HCT116 (cell line): ENCODE data around the gene PRKAB2. TPM values are rescaled to one million over a fixed set of nuclear protein-coding genes. Genes with fewer than 3 reads are reported as not detected.

Source experiments
- ATAC-seq: fragments of 200-7000 bp; cut with Tn5 transposase; 2 replicates; pipeline ENCODE4 v1.9.1; 2020; ENCODE audit warnings: mild to moderate bottlenecking, moderate library complexity
- BruUV-seq: library from RNA; stranded (reverse); fragments of 400-500 nt; replicated peaks from 2 replicates; lab custom pipeline; 2021; lab: Mats Ljungman, UMichigan
- CTCF ChIA-PET: fragments of 300-600 bp; sonication (Branson Sonifier 250); formaldehyde crosslinking; loops from one replicate; lab custom pipeline; 2021; ENCODE audit warnings: antibody characterized with exemption; lab: Charles Lee
- POLR2A ChIA-PET: fragments of 300-600, 350-600 bp; sonication (Branson Sonifier 250); formaldehyde crosslinking; loops from one replicate; lab custom pipeline; 2021; ENCODE audit warnings: antibody characterized with exemption; lab: Charles Lee
- RAD21 ChIA-PET, 2 experiments: fragments of 300-600 bp; sonication (Branson Sonifier 250); formaldehyde crosslinking; loops; one replicate each; lab custom pipeline; 2023; ENCODE audit warnings: low total read pairs in 2 of 2; ENCODE audit not compliant: uncharacterized antibody in 2 of 2, unreplicated experiment in 2 of 2, low non-redundant PET in 1 of 2; lab: Charles Lee
- DNase-seq: peaks from one replicate; pipeline ENCODE4 v3.0.0-alpha.2; 2010; ENCODE audit warnings: low read depth, low spot score
- H2AFZ ChIP-seq: fragments of 200-600 bp; shearing (Covaris generic), sonication (generic); 2 replicates; pipeline ENCODE4 v1.6.1; 2017; ENCODE audit warnings: low read depth, mixed run types, mixed read lengths, antibody characterized with exemption, low read length; ENCODE audit not compliant: poor library complexity, severe bottlenecking
- H3K27ac ChIP-seq: 2 replicates; pipeline ENCODE4 v1.5.1; 2012; ENCODE audit warnings: low read depth, low read length
- H3K27me3 ChIP-seq: fragments of 200-600 bp; sonication (generic); 2 replicates; pipeline ENCODE4 v1.6.1; 2016; ENCODE audit warnings: mixed run types, low read length, mixed read lengths; ENCODE audit not compliant: insufficient read depth
- H3K36me3 ChIP-seq, 2 experiments: fragments of 200-500 bp in 1 of 2; fragments of 200-600 bp in 1 of 2; sonication (Bioruptor generic) in 1 of 2; sonication (generic) in 1 of 2; 2 replicates each; pipeline versions ENCODE4 v1.5.1 to v1.6.1; 2014 to 2016; ENCODE audit warnings: low read length in 2 of 2, inconsistent platforms in 1 of 2, mixed read lengths in 1 of 2, mixed run types in 1 of 2; ENCODE audit not compliant: insufficient read depth in 2 of 2, control insufficient read depth in 1 of 2
- H3K4me1 ChIP-seq, 2 experiments: fragments of 200-600 bp in 1 of 2; sonication (generic) in 1 of 2; 2 replicates each; pipeline versions ENCODE4 v1.5.1 to v1.6.1; 2012 to 2017; ENCODE audit warnings: low read length in 2 of 2, inconsistent platforms in 1 of 2, mild to moderate bottlenecking in 1 of 2, mixed read lengths in 1 of 2, mixed run types in 1 of 2, moderate library complexity in 1 of 2; ENCODE audit not compliant: insufficient read depth in 2 of 2, control insufficient read depth in 1 of 2
- H3K4me2 ChIP-seq: fragments of 200-600 bp; sonication (generic); 2 replicates; pipeline ENCODE4 v1.6.1; 2017; ENCODE audit warnings: mixed run types, low read length, mixed read lengths
- H3K4me3 ChIP-seq, 2 experiments: fragments of 200-600 bp in 1 of 2; sonication (generic) in 1 of 2; replicated peaks in 1 of 2; 2 replicates each; pipeline ENCODE4 v1.5.1; 2011 to 2016; ENCODE audit warnings: low read length in 2 of 2, control low read depth in 1 of 2, low read depth in 1 of 2, mild to moderate bottlenecking in 1 of 2, mixed read lengths in 1 of 2, mixed run types in 1 of 2
- H3K79me2 ChIP-seq: fragments of 200-600 bp; sonication (generic); 2 replicates; pipeline ENCODE4 v1.6.1; 2017; ENCODE audit warnings: mild to moderate bottlenecking, mixed run types, low read length, moderate library complexity, mixed read lengths; ENCODE audit not compliant: insufficient read depth
- H3K9ac ChIP-seq: fragments of 200-600 bp; sonication (generic); 2 replicates; pipeline ENCODE4 v1.6.1; 2016; ENCODE audit warnings: low read length, mixed read lengths
- H3K9me2 ChIP-seq: fragments of 200-600 bp; sonication (generic), shearing (Covaris generic); 2 replicates; pipeline ENCODE4 v1.6.1; 2017; ENCODE audit warnings: mixed run types, mild to moderate bottlenecking, moderate library complexity; ENCODE audit not compliant: insufficient read depth
- H3K9me3 ChIP-seq, 2 experiments: fragments of 200-500 bp in 1 of 2; fragments of 200-600 bp in 1 of 2; sonication (Bioruptor generic) in 1 of 2; sonication (generic) in 1 of 2; 2 replicates each; pipeline ENCODE4 v1.6.1; 2014 to 2017; ENCODE audit warnings: low read length in 2 of 2, mixed read lengths in 2 of 2, inconsistent platforms in 1 of 2, low read depth in 1 of 2, mild to moderate bottlenecking in 1 of 2, mixed run types in 1 of 2, moderate library complexity in 1 of 2; ENCODE audit not compliant: control insufficient read depth in 1 of 2, insufficient read depth in 1 of 2
- H4K20me1 ChIP-seq: fragments of 200-600 bp; sonication (generic), shearing (Covaris generic); 2 replicates; pipeline ENCODE4 v1.6.1; 2017; ENCODE audit warnings: mixed run types, mild to moderate bottlenecking, moderate library complexity; ENCODE audit not compliant: insufficient read depth
- CBX3 ChIP-seq: IDR thresholded peaks from 2 replicates; pipeline ENCODE4 v1.6.1; 2012; ENCODE audit warnings: low read depth
- CEBPB ChIP-seq: IDR thresholded peaks from 2 replicates; pipeline ENCODE4 v1.6.1; 2012; ENCODE audit warnings: low read depth
- EGR1 ChIP-seq: IDR thresholded peaks from 2 replicates; pipeline ENCODE4 v1.6.1; 2012; ENCODE audit warnings: low read depth
- ELF1 ChIP-seq: IDR thresholded peaks from 2 replicates; pipeline ENCODE4 v1.6.1; 2012; ENCODE audit warnings: low read depth, borderline replicate concordance
- EZH2 ChIP-seq: fragments of 200-600 bp; sonication (generic); IDR thresholded peaks from 2 replicates; pipeline ENCODE4 v1.6.1; 2017; ENCODE audit warnings: antibody characterized with exemption, mixed run types
- EZH2phosphoT487 ChIP-seq: fragments of 200-600 bp; IDR thresholded peaks from 2 replicates; pipeline ENCODE4 v1.6.1; 2018; ENCODE audit warnings: antibody characterized with exemption, borderline replicate concordance
- FOSL1 ChIP-seq: IDR thresholded peaks from 2 replicates; pipeline ENCODE4 v1.6.1; 2012; ENCODE audit warnings: low read depth
- JUND ChIP-seq: IDR thresholded peaks from 2 replicates; pipeline ENCODE4 v1.6.1; 2012
- POLR2A ChIP-seq: IDR thresholded peaks from 2 replicates; pipeline ENCODE4 v1.7.0; 2011; ENCODE audit warnings: borderline replicate concordance; ENCODE audit not compliant: insufficient read depth, insufficient read length; ENCODE audit errors: extremely low read depth
- POLR2AphosphoS5 ChIP-seq: IDR thresholded peaks from 2 replicates; pipeline ENCODE4 v1.6.1; 2011; ENCODE audit warnings: mild to moderate bottlenecking, low read depth, low read length, moderate library complexity
- RAD21 ChIP-seq: IDR thresholded peaks from 2 replicates; pipeline ENCODE4 v1.6.1; 2012; ENCODE audit warnings: low read depth, mild to moderate bottlenecking
- SIN3A ChIP-seq: IDR thresholded peaks from 2 replicates; pipeline ENCODE4 v1.6.1; 2012; ENCODE audit warnings: low read depth
- SP1 ChIP-seq: IDR thresholded peaks from 2 replicates; pipeline ENCODE4 v1.6.1; 2012; ENCODE audit warnings: low read depth
- YY1 ChIP-seq: IDR thresholded peaks from 2 replicates; pipeline ENCODE4 v1.6.1; 2011; ENCODE audit warnings: low read length, low read depth, moderate library complexity, mild to moderate bottlenecking; ENCODE audit not compliant: insufficient replicate concordance; ENCODE audit errors: extremely low read depth
- ZFX ChIP-seq: fragments of 450-650 bp; IDR thresholded peaks from 2 replicates; pipeline ENCODE4 v1.6.1; 2017
- ZNF274 ChIP-seq: fragments of 200-500 bp; sonication (Bioruptor generic); IDR thresholded peaks from 2 replicates; pipeline ENCODE4 v1.6.1; 2014; ENCODE audit warnings: mild to moderate bottlenecking, low read depth, low read length, inconsistent platforms
- intact Hi-C: fragments of 100-400 bp; cut with micrococcal nuclease; formaldehyde crosslinking; loops from 2 replicates; pipeline ENCODE4 v1.10.0; 2022
- total RNA-seq: library from RNA; stranded (reverse); gene quantifications from one replicate; pipeline ENCODE4 v1.2.1, GENCODE V29; 2021; ENCODE audit not compliant: unreplicated experiment
- TF ChIP-seq, protein P1 (sequence below), 3 experiments: fragments of 200-600 bp in 1 of 3; sonication (generic) in 1 of 3; IDR thresholded peaks in 2 of 3; conservative IDR thresholded peaks in 1 of 3; 2 replicates each; pipeline ENCODE4 v1.5.1; 2012 to 2017; ENCODE audit warnings: low read depth in 2 of 3, low read length in 2 of 3, antibody characterized with exemption in 1 of 3, borderline replicate concordance in 1 of 3, control low read depth in 1 of 3, mild to moderate bottlenecking in 1 of 3, mixed read lengths in 1 of 3, mixed run types in 1 of 3, moderate library complexity in 1 of 3; ENCODE audit not compliant: insufficient read depth in 1 of 3
- TF ChIP-seq, protein P2 (sequence below): IDR thresholded peaks from 2 replicates; pipeline ENCODE4 v1.6.1; 2012
- TF ChIP-seq, protein P3 (sequence below): IDR thresholded peaks from 2 replicates; pipeline ENCODE4 v1.6.1; 2011; ENCODE audit warnings: mild to moderate bottlenecking, low read length, moderate library complexity; ENCODE audit not compliant: insufficient replicate concordance; ENCODE audit errors: extremely low read depth
- TF ChIP-seq, protein P4 (sequence below): IDR thresholded peaks from 2 replicates; pipeline ENCODE4 v1.6.1; 2012

PRKAB2 gene
- total RNA-seq, 1 experiment from 2014 or later = 10.9 TPM

DNA sequence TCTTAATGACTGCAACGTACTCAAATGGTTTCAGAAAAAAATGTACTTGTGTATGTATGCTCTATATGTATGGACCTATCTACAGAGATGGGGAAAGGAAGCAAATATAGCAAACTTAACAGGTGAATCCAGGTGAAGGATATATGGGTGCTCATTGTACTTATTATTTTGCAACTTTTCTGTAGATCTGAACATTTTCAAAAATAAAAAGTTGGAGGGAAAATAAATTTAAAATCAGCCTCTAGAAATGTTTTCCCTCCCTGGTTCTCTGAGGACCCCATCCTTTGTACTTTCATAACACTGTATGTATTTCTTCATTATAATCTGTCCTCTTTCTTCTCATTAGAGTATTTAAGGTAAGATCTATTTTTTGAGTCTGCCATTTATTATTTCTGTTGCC is 34.9 kb upstream of the PRKAB2 start:
- Histone ChIP-seq H3K4me2 (no peak overlapping the region), H3K27ac (no peak overlapping the region), H3K4me3 (no peak overlapping the region), H3K9me2 (no peaks in the 10 kb centered on the region), H3K9ac (no peak overlapping the region), H3K9me3 (no peaks in the 10 kb centered on the region), H3K36me3 (no peaks in the 10 kb centered on the region), H2AFZ (no peak overlapping the region), H3K4me1 (no peaks in the 10 kb centered on the region), H4K20me1 (no peaks in the 10 kb centered on the region), H3K79me2 (no peaks in the 10 kb centered on the region), H3K27me3 (no peaks in the 10 kb centered on the region)
- no TSS peak for BruUV-seq
- RAD21 ChIA-PET = no interaction called here
- ATAC-seq = no peak
- DNase-seq = no peak
- no peak for TF ChIP-seq SIN3A
- TF ChIP-seq ZFX = no peak
- no peak for TF ChIP-seq CBX3
- no peak for TF ChIP-seq ELF1
- TF ChIP-seq POLR2AphosphoS5 = no peak
- TF ChIP-seq POLR2A = no peak
- TF ChIP-seq JUND = no peak
- TF ChIP-seq RAD21 = no peak
- TF ChIP-seq, protein P1, sequence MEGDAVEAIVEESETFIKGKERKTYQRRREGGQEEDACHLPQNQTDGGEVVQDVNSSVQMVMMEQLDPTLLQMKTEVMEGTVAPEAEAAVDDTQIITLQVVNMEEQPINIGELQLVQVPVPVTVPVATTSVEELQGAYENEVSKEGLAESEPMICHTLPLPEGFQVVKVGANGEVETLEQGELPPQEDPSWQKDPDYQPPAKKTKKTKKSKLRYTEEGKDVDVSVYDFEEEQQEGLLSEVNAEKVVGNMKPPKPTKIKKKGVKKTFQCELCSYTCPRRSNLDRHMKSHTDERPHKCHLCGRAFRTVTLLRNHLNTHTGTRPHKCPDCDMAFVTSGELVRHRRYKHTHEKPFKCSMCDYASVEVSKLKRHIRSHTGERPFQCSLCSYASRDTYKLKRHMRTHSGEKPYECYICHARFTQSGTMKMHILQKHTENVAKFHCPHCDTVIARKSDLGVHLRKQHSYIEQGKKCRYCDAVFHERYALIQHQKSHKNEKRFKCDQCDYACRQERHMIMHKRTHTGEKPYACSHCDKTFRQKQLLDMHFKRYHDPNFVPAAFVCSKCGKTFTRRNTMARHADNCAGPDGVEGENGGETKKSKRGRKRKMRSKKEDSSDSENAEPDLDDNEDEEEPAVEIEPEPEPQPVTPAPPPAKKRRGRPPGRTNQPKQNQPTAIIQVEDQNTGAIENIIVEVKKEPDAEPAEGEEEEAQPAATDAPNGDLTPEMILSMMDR (IDR thresholded peaks at IDR 0.05 in 2 of 3, conservative IDR thresholded peaks at IDR 0.05 in 1 of 3; ENCODE audit: borderline replicate concordance in 1 of 3, insufficient read depth in 1 of 3, low read depth in 2 of 3, low read length in 2 of 3) = no peak
- no peak for TF ChIP-seq EZH2
- no peak for TF ChIP-seq EZH2phosphoT487
- no peak for TF ChIP-seq SP1
- TF ChIP-seq, protein P2, sequence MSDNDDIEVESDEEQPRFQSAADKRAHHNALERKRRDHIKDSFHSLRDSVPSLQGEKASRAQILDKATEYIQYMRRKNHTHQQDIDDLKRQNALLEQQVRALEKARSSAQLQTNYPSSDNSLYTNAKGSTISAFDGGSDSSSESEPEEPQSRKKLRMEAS = no peak
- TF ChIP-seq, protein P3, sequence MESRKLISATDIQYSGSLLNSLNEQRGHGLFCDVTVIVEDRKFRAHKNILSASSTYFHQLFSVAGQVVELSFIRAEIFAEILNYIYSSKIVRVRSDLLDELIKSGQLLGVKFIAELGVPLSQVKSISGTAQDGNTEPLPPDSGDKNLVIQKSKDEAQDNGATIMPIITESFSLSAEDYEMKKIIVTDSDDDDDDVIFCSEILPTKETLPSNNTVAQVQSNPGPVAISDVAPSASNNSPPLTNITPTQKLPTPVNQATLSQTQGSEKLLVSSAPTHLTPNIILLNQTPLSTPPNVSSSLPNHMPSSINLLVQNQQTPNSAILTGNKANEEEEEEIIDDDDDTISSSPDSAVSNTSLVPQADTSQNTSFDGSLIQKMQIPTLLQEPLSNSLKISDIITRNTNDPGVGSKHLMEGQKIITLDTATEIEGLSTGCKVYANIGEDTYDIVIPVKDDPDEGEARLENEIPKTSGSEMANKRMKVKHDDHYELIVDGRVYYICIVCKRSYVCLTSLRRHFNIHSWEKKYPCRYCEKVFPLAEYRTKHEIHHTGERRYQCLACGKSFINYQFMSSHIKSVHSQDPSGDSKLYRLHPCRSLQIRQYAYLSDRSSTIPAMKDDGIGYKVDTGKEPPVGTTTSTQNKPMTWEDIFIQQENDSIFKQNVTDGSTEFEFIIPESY = no peak
- TF ChIP-seq YY1 = no peak
- no peak for TF ChIP-seq ZNF274
- TF ChIP-seq CEBPB = no peak
- TF ChIP-seq, protein P4, sequence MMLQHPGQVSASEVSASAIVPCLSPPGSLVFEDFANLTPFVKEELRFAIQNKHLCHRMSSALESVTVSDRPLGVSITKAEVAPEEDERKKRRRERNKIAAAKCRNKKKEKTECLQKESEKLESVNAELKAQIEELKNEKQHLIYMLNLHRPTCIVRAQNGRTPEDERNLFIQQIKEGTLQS = no peak
- TF ChIP-seq EGR1 = no peak
- no peak for TF ChIP-seq FOSL1
- CTCF ChIA-PET = no interaction called here
- POLR2A ChIA-PET = no interaction called here
- intact Hi-C loops = no loop called here
